ENCODE results near the gene GABPA. TPM values are rescaled to one million over a fixed set of nuclear protein-coding genes. Genes with fewer than 3 reads are reported as not detected.

GABPA gene
- total and polyA plus RNA-seq, 2 of the 13 experiments (the other 11 are each of a cell fraction or from before 2014, with no cell fraction given) = 7.4 to 13.2 TPM

DNA sequence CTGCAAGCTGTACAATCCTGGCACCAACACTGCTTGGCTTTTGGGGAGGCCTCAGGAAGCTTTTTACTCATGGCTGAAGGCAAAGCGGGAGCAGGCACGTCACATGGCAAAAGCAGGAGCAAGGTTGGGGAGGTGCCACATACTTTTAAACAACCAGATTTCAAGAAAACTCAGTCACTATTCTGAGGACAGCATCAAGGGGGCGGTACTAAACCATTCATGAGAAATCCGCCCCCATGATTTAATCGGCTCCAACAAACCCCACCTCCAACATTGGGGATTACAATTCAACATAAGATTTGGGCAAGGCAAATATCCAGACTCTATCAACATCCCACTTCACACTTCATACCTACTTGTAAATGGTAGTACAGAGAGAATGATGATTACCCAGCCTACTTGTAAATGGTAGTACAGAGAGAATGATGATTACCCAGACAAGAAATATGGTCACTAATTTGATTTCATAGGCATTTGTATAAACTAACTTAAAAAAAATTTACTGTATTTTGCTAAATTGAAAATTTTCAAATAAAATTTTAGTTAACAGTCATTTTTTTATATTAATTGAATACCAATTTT is 25.0 kb upstream of the GABPA start:
- no peaks in the 10 kb centered on the region for H3K9me3 ChIP-seq (ENCODE audit: low read length)
- DNase-seq (ENCODE audit: low spot score) (no peak), FAIRE-seq (no peak), ATAC-seq (no peak)
- no peak overlapping the region for H3K4me2 ChIP-seq (ENCODE audit: low read depth, low read length)
- no peak overlapping the region for H3K4me3 ChIP-seq (replicated peaks in 1 of 3; ENCODE audit: insufficient read depth in 1 of 3, low read depth in 2 of 3, low read length in 3 of 3)
- 47% methylated on average over 5 of the region's 5 CpGs for WGBS (ENCODE audit: low lambda C conversion rate)
- H3K27ac ChIP-seq (ENCODE audit: extremely low read length, insufficient read depth, low read length) = no peak overlapping the region
- H3K36me3 ChIP-seq (replicated peaks in 1 of 2; ENCODE audit: control insufficient read depth in 1 of 2, insufficient read depth in 2 of 2, low read length in 2 of 2) = no peaks in the 10 kb centered on the region
- no peak overlapping the region for H2AFZ ChIP-seq (ENCODE audit: low read length)
- H3K79me2 ChIP-seq (ENCODE audit: insufficient read depth, low read length) = no peaks in the 10 kb centered on the region
- no peaks in the 10 kb centered on the region for H4K20me1 ChIP-seq (ENCODE audit: insufficient read depth, low read length)
- ChIA-PET CTCF (ENCODE audit: low intra/inter-chr PET ratio, low total read pairs) (interaction anchor here (2.5 kb wide), 1 partner anchor 101 kb away, joined by 41 read pairs; the partner anchor contains the start of gene MRPL39), POLR2A (no interaction called here)
- BruUV-seq (replicated peaks) = no TSS peak
- intact Hi-C loops (cut with micrococcal nuclease; ENCODE audit: unreplicated experiment) = no loop called here
- no peak overlapping the region for H3K9ac ChIP-seq (ENCODE audit: insufficient read depth, low read depth, low read length)
- in situ Hi-C loops (cut with HindIII; ENCODE audit: extremely low pct_ligation_motif_present, low pct_unique_long_range_greater_than_20kb) = loop anchor here (5.0 kb wide), 1 partner anchor 102 kb away; the partner anchor contains the start of gene MRPL39
- no peaks in the 10 kb centered on the region for H3K27me3 ChIP-seq (ENCODE audit: control insufficient read depth in 1 of 2, insufficient read depth in 2 of 2, low read length in 2 of 2)
- H3K4me1 ChIP-seq (ENCODE audit: insufficient read depth, low read length) = no peaks in the 10 kb centered on the region
- TF ChIP-seq NR1H2 (CRISPR knock-in tag; IDR thresholded peaks at IDR 0.05; ENCODE audit: borderline replicate concordance, low read depth) = no peak
- TF ChIP-seq NFIB (CRISPR knock-in tag; IDR thresholded peaks at IDR 0.05; ENCODE audit: borderline replicate concordance) = no peak
- TF ChIP-seq, protein P1, sequence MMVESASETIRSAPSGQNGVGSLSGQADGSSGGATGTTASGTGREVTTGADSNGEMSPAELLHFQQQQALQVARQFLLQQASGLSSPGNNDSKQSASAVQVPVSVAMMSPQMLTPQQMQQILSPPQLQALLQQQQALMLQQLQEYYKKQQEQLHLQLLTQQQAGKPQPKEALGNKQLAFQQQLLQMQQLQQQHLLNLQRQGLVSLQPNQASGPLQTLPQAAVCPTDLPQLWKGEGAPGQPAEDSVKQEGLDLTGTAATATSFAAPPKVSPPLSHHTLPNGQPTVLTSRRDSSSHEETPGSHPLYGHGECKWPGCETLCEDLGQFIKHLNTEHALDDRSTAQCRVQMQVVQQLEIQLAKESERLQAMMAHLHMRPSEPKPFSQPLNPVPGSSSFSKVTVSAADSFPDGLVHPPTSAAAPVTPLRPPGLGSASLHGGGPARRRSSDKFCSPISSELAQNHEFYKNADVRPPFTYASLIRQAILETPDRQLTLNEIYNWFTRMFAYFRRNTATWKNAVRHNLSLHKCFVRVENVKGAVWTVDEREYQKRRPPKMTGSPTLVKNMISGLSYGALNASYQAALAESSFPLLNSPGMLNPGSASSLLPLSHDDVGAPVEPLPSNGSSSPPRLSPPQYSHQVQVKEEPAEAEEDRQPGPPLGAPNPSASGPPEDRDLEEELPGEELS (CRISPR knock-in tag; IDR thresholded peaks at IDR 0.05) = no peak
- TF ChIP-seq IKZF4 (CRISPR knock-in tag; IDR thresholded peaks at IDR 0.05; ENCODE audit: borderline replicate concordance, low read depth, not compliant biosample characterization) = no peak
- TF ChIP-seq POLR2A (IDR thresholded peaks at IDR 0.05; ENCODE audit: insufficient read depth in 1 of 2, low read depth in 2 of 2, low read length in 2 of 2) = no peak
- TF ChIP-seq, protein P2, sequence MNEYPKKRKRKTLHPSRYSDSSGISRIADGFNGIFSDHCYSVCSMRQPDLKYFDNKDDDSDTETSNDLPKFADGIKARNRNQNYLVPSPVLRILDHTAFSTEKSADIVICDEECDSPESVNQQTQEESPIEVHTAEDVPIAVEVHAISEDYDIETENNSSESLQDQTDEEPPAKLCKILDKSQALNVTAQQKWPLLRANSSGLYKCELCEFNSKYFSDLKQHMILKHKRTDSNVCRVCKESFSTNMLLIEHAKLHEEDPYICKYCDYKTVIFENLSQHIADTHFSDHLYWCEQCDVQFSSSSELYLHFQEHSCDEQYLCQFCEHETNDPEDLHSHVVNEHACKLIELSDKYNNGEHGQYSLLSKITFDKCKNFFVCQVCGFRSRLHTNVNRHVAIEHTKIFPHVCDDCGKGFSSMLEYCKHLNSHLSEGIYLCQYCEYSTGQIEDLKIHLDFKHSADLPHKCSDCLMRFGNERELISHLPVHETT (CRISPR knock-in tag; conservative IDR thresholded peaks at IDR 0.05) = no peak
- TF ChIP-seq ZNF253 (CRISPR knock-in tag; IDR thresholded peaks at IDR 0.05; ENCODE audit: borderline replicate concordance) = no peak
- no peak for TF ChIP-seq CENPX (CRISPR knock-in tag; IDR thresholded peaks at IDR 0.05)
- TF ChIP-seq, protein P3, sequence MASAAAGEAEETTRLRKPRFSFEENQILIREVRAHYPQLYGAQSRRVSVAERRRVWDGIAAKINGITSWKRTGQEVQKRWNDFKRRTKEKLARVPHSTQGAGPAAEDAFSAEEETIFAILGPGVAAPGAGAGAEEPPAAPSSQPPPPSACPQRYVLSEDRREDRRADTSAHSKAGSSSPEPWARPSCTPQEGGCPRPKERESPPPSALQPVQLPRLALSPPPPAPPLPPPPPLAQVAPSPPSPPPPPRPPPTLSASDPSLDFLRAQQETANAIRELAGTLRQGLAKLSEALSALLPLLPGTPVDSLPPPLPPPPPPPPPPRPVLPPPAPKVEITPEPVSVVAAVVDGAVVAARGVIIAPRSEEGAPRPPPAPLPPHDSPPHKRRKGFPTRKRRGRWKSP (CRISPR knock-in tag; IDR thresholded peaks at IDR 0.05) = no peak
- TF ChIP-seq ZFYVE20 (CRISPR knock-in tag; IDR thresholded peaks at IDR 0.05; ENCODE audit: borderline replicate concordance, low read depth) = no peak
- TF ChIP-seq TBP (CRISPR knock-in tag; IDR thresholded peaks at IDR 0.05) = no peak
- TF ChIP-seq ZNF644 (CRISPR knock-in tag; IDR thresholded peaks at IDR 0.05; ENCODE audit: low read depth) = no peak
- TF ChIP-seq, protein P4, sequence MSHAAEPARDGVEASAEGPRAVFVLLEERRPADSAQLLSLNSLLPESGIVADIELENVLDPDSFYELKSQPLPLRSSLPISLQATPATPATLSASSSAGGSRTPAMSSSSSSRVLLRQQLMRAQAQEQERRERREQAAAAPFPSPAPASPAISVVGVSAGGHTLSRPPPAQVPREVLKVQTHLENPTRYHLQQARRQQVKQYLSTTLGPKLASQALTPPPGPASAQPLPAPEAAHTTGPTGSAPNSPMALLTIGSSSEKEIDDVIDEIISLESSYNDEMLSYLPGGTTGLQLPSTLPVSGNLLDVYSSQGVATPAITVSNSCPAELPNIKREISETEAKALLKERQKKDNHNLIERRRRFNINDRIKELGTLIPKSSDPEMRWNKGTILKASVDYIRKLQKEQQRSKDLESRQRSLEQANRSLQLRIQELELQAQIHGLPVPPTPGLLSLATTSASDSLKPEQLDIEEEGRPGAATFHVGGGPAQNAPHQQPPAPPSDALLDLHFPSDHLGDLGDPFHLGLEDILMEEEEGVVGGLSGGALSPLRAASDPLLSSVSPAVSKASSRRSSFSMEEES (CRISPR knock-in tag; IDR thresholded peaks at IDR 0.05) = no peak
